GM19324 (cell line): ENCODE measurements around the gene RASSF5.

Source experiments
- ATAC-seq: cut with Tn5 transposase; IDR thresholded peaks from one replicate; pipeline ENCODE4 v1.9.1; 2021; ENCODE audit warnings: mild to moderate bottlenecking, moderate library complexity; ENCODE audit not compliant: unreplicated experiment, low FRiP score

Gene RASSF5

GRCh38 chr1:206540044-206540780 is 32.9 kb downstream of the RASSF5 start:
- no peak for ATAC-seq

- no peak for ATAC-seq
Observed at GRCh38 chr1:206541236-206541833, 34.0 kb downstream of the RASSF5 start.

GRCh38 chr1:206544562-206545257 is 37.4 kb downstream of the RASSF5 start:
- no peak for ATAC-seq

GRCh38 chr1:206545351-206545750 is 38.0 kb downstream of the RASSF5 start:
- no peak for ATAC-seq

- no peak for ATAC-seq
Observed at GRCh38 chr1:206547104-206547503, 39.8 kb downstream of the RASSF5 start.

GRCh38 chr1:206550446-206550845 is 43.1 kb downstream of the RASSF5 start:
- no peak for ATAC-seq

GRCh38 chr1:206551296-206551985 is 44.1 kb downstream of the RASSF5 start:
- no peak for ATAC-seq

- ATAC-seq, result no peak
Observed at GRCh38 chr1:206551986-206552326, 44.6 kb downstream of the RASSF5 start.

GRCh38 chr1:206554211-206554610 is 46.9 kb downstream of the RASSF5 start:
- ATAC-seq, result no peak

- no peak for ATAC-seq
Observed at GRCh38 chr1:206554701-206555472, 47.6 kb downstream of the RASSF5 start.

- no peak for ATAC-seq
Observed at GRCh38 chr1:206555473-206555935, 48.2 kb downstream of the RASSF5 start.

- ATAC-seq, result no peak
Observed at GRCh38 chr1:206556047-206556749, 48.9 kb downstream of the RASSF5 start.

GRCh38 chr1:206556750-206557635 is 49.7 kb downstream of the RASSF5 start:
- ATAC-seq, result peak; percentile 53

GRCh38 chr1:206557636-206558473 is 50.5 kb downstream of the RASSF5 start:
- no peak for ATAC-seq

- ATAC-seq, result no peak
Observed at GRCh38 chr1:206558794-206559671, 51.7 kb downstream of the RASSF5 start.

- no peak for ATAC-seq
Observed at GRCh38 chr1:206559672-206559995, 52.3 kb downstream of the RASSF5 start.
